Dermis microvascular lymphatic vessel endothelial cell (primary cell): ENCODE measurements around the gene NDUFV3. TPM values are rescaled to one million over a fixed set of nuclear protein-coding genes. Genes with fewer than 3 reads are reported as not detected.
"Not testable (repeated sequence)": the region's sequence is repeated elsewhere in the genome, so short reads cannot be mapped to it uniquely, and the experiment has no call there.

Experiments
- DNase-seq, 2 donors: peaks; one replicate each; pipeline versions ENCODE4 v3.0.0 to v3.0.0-alpha.2; 2010; ENCODE audit warnings: low read depth in 2 of 2
- total RNA-seq: library from RNA; depleted of rRNA; stranded (reverse); fragments of >200 nt; gene quantifications from 2 replicates; pipeline ENCODE4 v1.2.1, GENCODE V29; 2014

The NDUFV3 gene
- total RNA-seq, 1 donor from 2014 or later = 33.4 TPM

- DNase-seq = no peak
These were observed 37.2 kb upstream of the NDUFV3 start for GRCh38 chr21:42855937-42856335.

- DNase-seq = no peak
These were observed 35.9 kb upstream of the NDUFV3 start for GRCh38 chr21:42857216-42857615.

- no peak for DNase-seq
These were observed 34.8 kb upstream of the NDUFV3 start for GRCh38 chr21:42858185-42858847.

- DNase-seq = no peak
These were observed 33.9 kb upstream of the NDUFV3 start for GRCh38 chr21:42858957-42859890.

- DNase-seq = no peak
These were observed 33.2 kb upstream of the NDUFV3 start for GRCh38 chr21:42859891-42860230.

- no peak for DNase-seq
These were observed 32.8 kb upstream of the NDUFV3 start for GRCh38 chr21:42860345-42860744.

- DNase-seq = peak in 1 of 2 donors; percentile 47
These were observed 31.7 kb upstream of the NDUFV3 start for GRCh38 chr21:42861311-42861847.

GRCh38 chr21:42861848-42862400 lies 31.2 kb upstream of the NDUFV3 start:
- DNase-seq = peak in 1 of 2 donors; percentile 13

GRCh38 chr21:42862774-42863503 lies 30.2 kb upstream of the NDUFV3 start:
- DNase-seq = no peak

GRCh38 chr21:42863504-42863870 lies 29.6 kb upstream of the NDUFV3 start:
- no peak for DNase-seq

- DNase-seq = no peak
These were observed 28.8 kb upstream of the NDUFV3 start for GRCh38 chr21:42864286-42864685.

- DNase-seq = no peak
These were observed 28.0 kb upstream of the NDUFV3 start for GRCh38 chr21:42864815-42865775.

- DNase-seq = no peak
These were observed 27.3 kb upstream of the NDUFV3 start for GRCh38 chr21:42865776-42866160.

GRCh38 chr21:42868196-42868595 lies 24.9 kb upstream of the NDUFV3 start:
- no peak for DNase-seq

- DNase-seq = no peak
These were observed 20.0 kb upstream of the NDUFV3 start for GRCh38 chr21:42873096-42873495.

GRCh38 chr21:42875811-42876210 lies 17.3 kb upstream of the NDUFV3 start:
- not testable (repeated sequence) for DNase-seq

GRCh38 chr21:42878678-42878992 lies 14.5 kb upstream of the NDUFV3 start:
- no peak for DNase-seq

GRCh38 chr21:42878993-42879787 lies 13.9 kb upstream of the NDUFV3 start, which contains the start of gene WDR4:
Gene WDR4, minus strand, starts transcription at chr21:42879539. Its CDS starts 44 bp downstream, at chr21:42879495.
- peak; percentile 96 to 97 for DNase-seq

- DNase-seq = no peak
These were observed 12.8 kb upstream of the NDUFV3 start for GRCh38 chr21:42880352-42880751.

- no peak for DNase-seq
These were observed 9.2 kb upstream of the NDUFV3 start for GRCh38 chr21:42883921-42884320.
